Fibroblast of lung (primary cell): Measurements from ENCODE around the gene TSC22D1. TPM values are rescaled to one million over a fixed set of nuclear protein-coding genes. Genes with fewer than 3 reads are reported as not detected.

Source experiments
- DNase-seq, 2 donors: peaks; one replicate each; pipeline versions ENCODE4 v3.0.0 to v3.0.0-alpha.2; 2010; ENCODE audit warnings: low read depth in 2 of 2
- H2AFZ ChIP-seq: 2 replicates; pipeline ENCODE4 v1.5.1; 2012; ENCODE audit warnings: low read length, control low read depth, inconsistent platforms
- H3K27ac ChIP-seq: 2 replicates; pipeline ENCODE4 v1.5.1; 2011; ENCODE audit warnings: low read length, control low read depth; ENCODE audit not compliant: insufficient read depth
- H3K27me3 ChIP-seq: 2 replicates; pipeline ENCODE4 v1.5.1; 2011; ENCODE audit warnings: mild to moderate bottlenecking, low read length; ENCODE audit not compliant: control insufficient read depth, insufficient read depth
- H3K36me3 ChIP-seq: 2 replicates; pipeline ENCODE4 v1.5.1; 2011; ENCODE audit warnings: low read length; ENCODE audit not compliant: control insufficient read depth, insufficient read depth
- H3K4me1 ChIP-seq: 2 replicates; pipeline ENCODE4 v1.5.1; 2011; ENCODE audit warnings: low read length; ENCODE audit not compliant: control insufficient read depth, insufficient read depth; ENCODE audit errors: extremely low read depth
- H3K4me2 ChIP-seq: 2 replicates; pipeline ENCODE4 v1.5.1; 2011; ENCODE audit warnings: low read length, control low read depth; ENCODE audit not compliant: insufficient read depth; ENCODE audit errors: extremely low read depth
- H3K4me3 ChIP-seq, 4 experiments: fragments of 200-600 bp in 1 of 4; sonication (generic) in 1 of 4; replicated peaks in 1 of 4; 2 replicates each; pipeline ENCODE4 v1.5.1; 2011 to 2016; ENCODE audit warnings: low read length in 4 of 4, low read depth in 3 of 4, mild to moderate bottlenecking in 3 of 4, control low read depth in 2 of 4, inconsistent platforms in 1 of 4, mixed read lengths in 1 of 4; ENCODE audit not compliant: insufficient read depth in 1 of 4; ENCODE audit errors: control extremely low read depth in 1 of 4
- H3K79me2 ChIP-seq: 2 replicates; pipeline ENCODE4 v1.5.1; 2012; ENCODE audit warnings: mild to moderate bottlenecking, low read length, inconsistent platforms; ENCODE audit not compliant: control insufficient read depth, insufficient read depth
- H3K9ac ChIP-seq: 2 replicates; pipeline ENCODE4 v1.5.1; 2011; ENCODE audit warnings: mild to moderate bottlenecking, low read length, control low read depth; ENCODE audit not compliant: insufficient read depth
- H3K9me3 ChIP-seq: 2 replicates; pipeline ENCODE4 v1.5.1; 2012; ENCODE audit warnings: low read depth, low read length; ENCODE audit not compliant: control insufficient read depth, insufficient read depth
- H4K20me1 ChIP-seq: 2 replicates; pipeline ENCODE4 v1.5.1; 2011; ENCODE audit warnings: low read length; ENCODE audit not compliant: control insufficient read depth, insufficient read depth; ENCODE audit errors: extremely low read depth
- CTCF ChIP-seq, 2 donors: IDR thresholded peaks in 1 of 2; conservative IDR thresholded peaks in 1 of 2; 1 replicate in 1 of 2; 2 replicates in 1 of 2; pipeline ENCODE4 v1.5.1; 2011 to 2012; ENCODE audit warnings: low read length in 2 of 2, control low read depth in 1 of 2, inconsistent platforms in 1 of 2, low read depth in 1 of 2, mild to moderate bottlenecking in 1 of 2
- EZH2 ChIP-seq: IDR thresholded peaks from 2 replicates; pipeline ENCODE4 v1.5.1; 2012; ENCODE audit warnings: low read length, control low read depth, mild to moderate bottlenecking; ENCODE audit errors: missing control alignments
- polyA plus RNA-seq, 2 donors: library from polyadenylated mRNA; depleted of rRNA in 1 of 2; stranded (reverse) in 1 of 2; unstranded in 1 of 2; fragments of >200 nt; gene quantifications; 2 replicates each; pipeline ENCODE4 v1.2.1, GENCODE V29; 2011 to 2012; ENCODE audit warnings: missing spikeins in 1 of 2
- total RNA-seq: library from RNA; depleted of rRNA; stranded (reverse); fragments of >200 nt; gene quantifications from 2 replicates; pipeline ENCODE4 v1.2.1, GENCODE V29; 2014

TSC22D1 gene
- total and polyA plus RNA-seq, 2 donors (not counting 1 experiment from before 2014, with no cell fraction given): 80.4 to 97.6 TPM

- H2AFZ ChIP-seq: no peak overlapping the region
- no peaks in the 10 kb centered on the region for H3K27me3 ChIP-seq
- no peak for DNase-seq
- H3K4me2 ChIP-seq: no peak overlapping the region
- H4K20me1 ChIP-seq: no peaks in the 10 kb centered on the region
- H3K79me2 ChIP-seq: no peaks in the 10 kb centered on the region
- no peak overlapping the region for H3K4me3 ChIP-seq
- H3K27ac ChIP-seq: no peak overlapping the region
- H3K9ac ChIP-seq: no peak overlapping the region
- H3K4me1 ChIP-seq: no peaks in the 10 kb centered on the region
- H3K36me3 ChIP-seq: no peaks in the 10 kb centered on the region
- no peaks in the 10 kb centered on the region for H3K9me3 ChIP-seq
- TF ChIP-seq EZH2: no peak
- no peak for TF ChIP-seq CTCF (conservative IDR thresholded peaks at IDR 0.05 in 1 of 2, IDR thresholded peaks at IDR 0.05 in 1 of 2; ENCODE audit: low read depth in 1 of 2, low read length in 2 of 2)
Observed at GRCh38 chr13:44415815-44416214, 160.3 kb downstream of the TSC22D1 start.

DNA sequence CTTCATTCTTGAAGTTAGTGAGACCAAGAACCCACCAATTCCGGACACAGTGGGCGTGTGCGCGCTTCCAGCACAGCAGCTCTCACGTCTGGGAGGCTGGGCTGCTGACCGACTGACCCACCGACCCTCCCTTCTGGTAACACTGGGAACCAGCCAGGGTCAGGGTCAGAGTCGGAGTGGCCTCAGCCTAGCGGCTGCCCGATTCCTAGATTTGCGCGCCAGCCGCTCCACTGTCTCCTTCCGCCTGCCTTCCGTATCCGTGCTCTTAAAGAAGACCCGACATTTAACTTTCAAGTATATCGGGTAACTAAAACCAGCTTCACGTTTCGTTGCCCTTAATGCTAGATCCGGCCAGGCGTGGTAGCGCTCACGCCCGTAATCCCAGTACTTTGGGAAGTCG, 161.4 kb downstream of the TSC22D1 start:
- Histone ChIP-seq H3K36me3 (no peaks in the 10 kb centered on the region), H3K4me1 (no peaks in the 10 kb centered on the region), H3K4me2 (no peak overlapping the region), H3K27me3 (no peaks in the 10 kb centered on the region), H2AFZ (no peak overlapping the region), H3K27ac (no peak overlapping the region), H3K4me3 (no peak overlapping the region), H3K9me3 (no peaks in the 10 kb centered on the region), H4K20me1 (no peaks in the 10 kb centered on the region), H3K79me2 (no peaks in the 10 kb centered on the region), H3K9ac (no peak overlapping the region)
- no peak for DNase-seq
- TF ChIP-seq EZH2 (no peak), CTCF (conservative IDR thresholded peaks at IDR 0.05 in 1 of 2, IDR thresholded peaks at IDR 0.05 in 1 of 2; ENCODE audit: low read depth in 1 of 2, low read length in 2 of 2) (no peak)

DNA sequence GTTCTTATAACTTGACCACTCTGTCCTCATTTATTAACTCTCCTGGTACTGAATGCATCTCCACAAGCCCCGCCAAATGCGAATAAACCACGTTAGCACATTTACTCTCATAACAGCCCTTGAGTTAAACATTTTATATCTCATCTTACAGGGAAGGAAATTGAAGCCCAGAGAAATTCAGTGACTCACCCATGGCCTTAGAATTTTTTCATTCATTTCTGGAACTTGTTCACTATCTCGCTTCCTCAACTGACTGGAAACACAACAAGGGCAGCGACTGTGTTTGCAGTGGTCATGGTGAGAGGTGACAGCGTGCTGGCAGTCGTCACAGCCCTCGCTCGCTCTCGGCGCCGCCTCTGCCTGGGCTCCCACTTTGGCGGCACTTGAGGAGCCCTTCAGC, 163.0 kb downstream of the TSC22D1 start:
- Histone ChIP-seq H2AFZ (no peak overlapping the region), H3K36me3 (no peaks in the 10 kb centered on the region), H3K9ac (no peak overlapping the region), H3K4me3 (no peak overlapping the region), H3K27ac (no peak overlapping the region), H4K20me1 (no peaks in the 10 kb centered on the region), H3K9me3 (no peaks in the 10 kb centered on the region), H3K27me3 (no peaks in the 10 kb centered on the region), H3K4me1 (no peaks in the 10 kb centered on the region), H3K4me2 (no peak overlapping the region), H3K79me2 (no peaks in the 10 kb centered on the region)
- TF ChIP-seq CTCF (conservative IDR thresholded peaks at IDR 0.05 in 1 of 2, IDR thresholded peaks at IDR 0.05 in 1 of 2; ENCODE audit: low read depth in 1 of 2, low read length in 2 of 2) (no peak), EZH2 (no peak)
- DNase-seq: peak; percentile 36 to 44
